DND-41 (cell line): Measurements from ENCODE around the gene KIAA1671.

ENCODE experiments used
- ATAC-seq: fragments of 200-7000 bp; cut with Tn5 transposase; 3 replicates; pipeline ENCODE4 v1.9.1; 2021; ENCODE audit warnings: low read depth; ENCODE audit not compliant: insufficient read depth
- DNase-seq: peaks from one replicate; pipeline ENCODE4 v3.0.0-alpha.2; 2020
- H2AFZ ChIP-seq: 2 replicates; pipeline ENCODE4 v1.6.0; 2012; ENCODE audit warnings: low read depth, low read length
- H3K27ac ChIP-seq: 2 replicates; pipeline ENCODE4 v1.5.1; 2012; ENCODE audit warnings: low read length, inconsistent platforms
- H3K27me3 ChIP-seq: fragments of 200-600 bp; sonication (generic); 2 replicates; pipeline ENCODE4 v1.6.0; 2012; ENCODE audit warnings: low read length, mild to moderate bottlenecking, inconsistent platforms; ENCODE audit not compliant: insufficient read depth, poor library complexity
- H3K36me3 ChIP-seq: 2 replicates; pipeline ENCODE4 v1.5.1; 2012; ENCODE audit warnings: low read length, inconsistent platforms; ENCODE audit not compliant: insufficient read depth
- H3K4me1 ChIP-seq: 2 replicates; pipeline ENCODE4 v1.5.1; 2012; ENCODE audit warnings: mild to moderate bottlenecking, low read length; ENCODE audit not compliant: insufficient read depth
- H3K4me2 ChIP-seq: 2 replicates; pipeline ENCODE4 v1.6.0; 2012; ENCODE audit warnings: mild to moderate bottlenecking, moderate library complexity, low read length, inconsistent platforms; ENCODE audit not compliant: insufficient read depth
- H3K4me3 ChIP-seq, 2 experiments: fragments of 200-600 bp in 1 of 2; shearing (Covaris generic) in 1 of 2; 2 replicates each; pipeline ENCODE4 v1.5.1; 2012 to 2016; ENCODE audit warnings: inconsistent platforms in 2 of 2, low read length in 2 of 2, mild to moderate bottlenecking in 2 of 2, low read depth in 1 of 2, moderate library complexity in 1 of 2
- H3K79me2 ChIP-seq: 2 replicates; pipeline ENCODE4 v1.6.0; 2012; ENCODE audit warnings: low read length, inconsistent platforms; ENCODE audit not compliant: insufficient read depth
- H3K9ac ChIP-seq: 2 replicates; pipeline ENCODE4 v1.6.0; 2012; ENCODE audit warnings: low read depth, mild to moderate bottlenecking, inconsistent platforms, low read length, moderate library complexity
- H3K9me3 ChIP-seq: 2 replicates; pipeline ENCODE4 v1.5.1; 2012; ENCODE audit warnings: low read length, moderate library complexity, mild to moderate bottlenecking, inconsistent platforms; ENCODE audit not compliant: insufficient read depth, severe bottlenecking
- H4K20me1 ChIP-seq: 2 replicates; pipeline ENCODE4 v1.6.0; 2012; ENCODE audit warnings: low read length; ENCODE audit not compliant: insufficient read depth
- CTCF ChIP-seq: IDR thresholded peaks from 2 replicates; pipeline ENCODE4 v1.5.1; 2012; ENCODE audit warnings: borderline replicate concordance, low read length, moderate library complexity, mild to moderate bottlenecking; ENCODE audit not compliant: poor library complexity, severe bottlenecking; ENCODE audit errors: extremely low read depth
- EZH2 ChIP-seq: IDR thresholded peaks from 3 replicates; pipeline ENCODE4 v1.6.1; 2012; ENCODE audit warnings: borderline replicate concordance, low read depth, mild to moderate bottlenecking, moderate library complexity, low read length, inconsistent platforms; ENCODE audit not compliant: severe bottlenecking

KIAA1671 gene

GRCh38 chr22:24964441-24964840 lies 11.9 kb downstream of the KIAA1671 start:
- no peaks in the 10 kb centered on the region for H3K9me3 ChIP-seq
- H3K36me3 ChIP-seq: no peaks in the 10 kb centered on the region
- H3K79me2 ChIP-seq: no peaks in the 10 kb centered on the region
- no peak overlapping the region for H3K4me3 ChIP-seq
- no peaks in the 10 kb centered on the region for H3K4me1 ChIP-seq
- no peaks in the 10 kb centered on the region for H3K27me3 ChIP-seq
- ATAC-seq (no peak), DNase-seq (no peak)
- no peak for TF ChIP-seq CTCF
- no peak for TF ChIP-seq EZH2
- H4K20me1 ChIP-seq: no peaks in the 10 kb centered on the region
- H3K27ac ChIP-seq: no peak overlapping the region
- no peak overlapping the region for H3K9ac ChIP-seq
- no peak overlapping the region for H3K4me2 ChIP-seq
- H2AFZ ChIP-seq: no peak overlapping the region

GRCh38 chr22:24965822-24966626 lies 13.5 kb downstream of the KIAA1671 start:
- Histone ChIP-seq H3K4me3 (no peak overlapping the region), H3K4me2 (no peak overlapping the region), H4K20me1 (no peaks in the 10 kb centered on the region), H3K9ac (no peak overlapping the region), H3K27ac (no peak overlapping the region), H3K4me1 (no peaks in the 10 kb centered on the region), H3K27me3 (no peaks in the 10 kb centered on the region), H3K9me3 (no peaks in the 10 kb centered on the region), H3K36me3 (no peaks in the 10 kb centered on the region), H2AFZ (no peak overlapping the region), H3K79me2 (no peaks in the 10 kb centered on the region)
- ATAC-seq: no peak
- TF ChIP-seq EZH2 (no peak), CTCF (no peak)
- DNase-seq: no peak

GRCh38 chr22:24968066-24968561 lies 15.6 kb downstream of the KIAA1671 start:
- TF ChIP-seq EZH2 (no peak), CTCF (no peak)
- H3K27me3 ChIP-seq: no peaks in the 10 kb centered on the region
- no peak for DNase-seq
- no peaks in the 10 kb centered on the region for H3K4me1 ChIP-seq
- no peak for ATAC-seq
- no peaks in the 10 kb centered on the region for H3K79me2 ChIP-seq
- H4K20me1 ChIP-seq: no peaks in the 10 kb centered on the region
- no peak overlapping the region for H3K4me3 ChIP-seq
- H3K36me3 ChIP-seq: no peaks in the 10 kb centered on the region
- H3K4me2 ChIP-seq: no peak overlapping the region
- no peaks in the 10 kb centered on the region for H3K9me3 ChIP-seq
- no peak overlapping the region for H2AFZ ChIP-seq
- no peak overlapping the region for H3K9ac ChIP-seq
- H3K27ac ChIP-seq: no peak overlapping the region
